Fibroblast of pulmonary artery (primary cell): ENCODE measurements around the gene RNPC3.

ENCODE experiments used
- DNase-seq: peaks from one replicate; pipeline ENCODE4 v3.0.0-alpha.2; 2010; ENCODE audit warnings: low read depth
- H3K4me3 ChIP-seq: replicated peaks from 2 replicates; pipeline ENCODE4 v1.5.1; 2011; ENCODE audit warnings: low read depth, mild to moderate bottlenecking, control low read depth, low read length, moderate library complexity
- TF ChIP-seq, protein P1 (sequence below): IDR thresholded peaks from 2 replicates; pipeline ENCODE4 v1.5.1; 2011; ENCODE audit warnings: mild to moderate bottlenecking, control low read depth, low read length, inconsistent platforms; ENCODE audit errors: missing control alignments

RNPC3 gene, protein sequence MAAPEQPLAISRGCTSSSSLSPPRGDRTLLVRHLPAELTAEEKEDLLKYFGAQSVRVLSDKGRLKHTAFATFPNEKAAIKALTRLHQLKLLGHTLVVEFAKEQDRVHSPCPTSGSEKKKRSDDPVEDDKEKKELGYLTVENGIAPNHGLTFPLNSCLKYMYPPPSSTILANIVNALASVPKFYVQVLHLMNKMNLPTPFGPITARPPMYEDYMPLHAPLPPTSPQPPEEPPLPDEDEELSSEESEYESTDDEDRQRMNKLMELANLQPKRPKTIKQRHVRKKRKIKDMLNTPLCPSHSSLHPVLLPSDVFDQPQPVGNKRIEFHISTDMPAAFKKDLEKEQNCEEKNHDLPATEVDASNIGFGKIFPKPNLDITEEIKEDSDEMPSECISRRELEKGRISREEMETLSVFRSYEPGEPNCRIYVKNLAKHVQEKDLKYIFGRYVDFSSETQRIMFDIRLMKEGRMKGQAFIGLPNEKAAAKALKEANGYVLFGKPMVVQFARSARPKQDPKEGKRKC

DNA sequence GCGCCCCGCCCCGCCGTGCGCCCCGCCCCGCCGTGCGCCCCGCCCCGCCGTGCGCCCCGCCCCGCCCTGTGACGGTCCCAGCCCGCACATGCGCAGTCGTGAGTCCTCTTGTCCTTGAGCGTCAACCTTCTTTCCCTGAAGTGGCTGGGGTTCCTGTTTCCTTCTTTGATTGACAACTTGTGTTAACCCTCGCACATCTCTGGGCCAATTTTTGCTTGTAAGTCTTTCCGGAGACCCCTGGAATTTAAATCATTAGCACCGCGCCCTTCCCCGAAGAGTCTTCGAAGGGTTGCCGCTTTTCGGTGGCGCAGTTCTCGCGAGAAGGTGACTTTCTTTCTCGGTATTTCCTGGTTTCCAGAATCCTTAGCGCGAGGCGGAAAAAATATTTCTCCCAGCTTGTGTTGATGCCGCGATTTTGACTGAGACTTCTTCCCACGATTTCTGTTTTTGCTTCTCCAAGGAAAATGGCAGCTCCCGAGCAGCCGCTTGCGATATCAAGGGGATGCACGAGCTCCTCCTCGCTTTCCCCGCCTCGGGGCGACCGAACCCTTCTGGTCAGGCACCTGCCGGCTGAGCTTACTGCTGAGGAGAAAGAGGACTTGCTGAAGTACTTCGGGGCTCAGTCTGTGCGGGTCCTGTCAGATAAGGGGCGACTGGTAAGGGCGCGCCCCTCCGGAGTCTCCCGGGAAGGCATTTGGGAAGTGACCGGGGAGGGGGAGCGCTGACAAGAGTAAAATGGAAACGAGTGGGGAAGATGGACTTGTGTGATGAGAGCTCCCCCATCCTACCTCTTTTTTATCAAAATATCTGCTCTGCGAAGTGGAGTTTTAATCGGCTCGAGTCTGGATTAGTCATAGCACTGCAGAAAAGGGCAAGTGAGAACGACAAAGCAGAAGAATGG, at the start of gene RNPC3:
Gene RNPC3 (plus strand): TSS at position 93 of the 901 bp plus-strand sequence. CDS start 372 bp downstream, at position 465.
- TF ChIP-seq, protein P1, sequence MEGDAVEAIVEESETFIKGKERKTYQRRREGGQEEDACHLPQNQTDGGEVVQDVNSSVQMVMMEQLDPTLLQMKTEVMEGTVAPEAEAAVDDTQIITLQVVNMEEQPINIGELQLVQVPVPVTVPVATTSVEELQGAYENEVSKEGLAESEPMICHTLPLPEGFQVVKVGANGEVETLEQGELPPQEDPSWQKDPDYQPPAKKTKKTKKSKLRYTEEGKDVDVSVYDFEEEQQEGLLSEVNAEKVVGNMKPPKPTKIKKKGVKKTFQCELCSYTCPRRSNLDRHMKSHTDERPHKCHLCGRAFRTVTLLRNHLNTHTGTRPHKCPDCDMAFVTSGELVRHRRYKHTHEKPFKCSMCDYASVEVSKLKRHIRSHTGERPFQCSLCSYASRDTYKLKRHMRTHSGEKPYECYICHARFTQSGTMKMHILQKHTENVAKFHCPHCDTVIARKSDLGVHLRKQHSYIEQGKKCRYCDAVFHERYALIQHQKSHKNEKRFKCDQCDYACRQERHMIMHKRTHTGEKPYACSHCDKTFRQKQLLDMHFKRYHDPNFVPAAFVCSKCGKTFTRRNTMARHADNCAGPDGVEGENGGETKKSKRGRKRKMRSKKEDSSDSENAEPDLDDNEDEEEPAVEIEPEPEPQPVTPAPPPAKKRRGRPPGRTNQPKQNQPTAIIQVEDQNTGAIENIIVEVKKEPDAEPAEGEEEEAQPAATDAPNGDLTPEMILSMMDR = no peak
- DNase-seq = peak; percentile 96
- peak within 1 kb of the TSS; percentile 89 for H3K4me3 ChIP-seq

DNA sequence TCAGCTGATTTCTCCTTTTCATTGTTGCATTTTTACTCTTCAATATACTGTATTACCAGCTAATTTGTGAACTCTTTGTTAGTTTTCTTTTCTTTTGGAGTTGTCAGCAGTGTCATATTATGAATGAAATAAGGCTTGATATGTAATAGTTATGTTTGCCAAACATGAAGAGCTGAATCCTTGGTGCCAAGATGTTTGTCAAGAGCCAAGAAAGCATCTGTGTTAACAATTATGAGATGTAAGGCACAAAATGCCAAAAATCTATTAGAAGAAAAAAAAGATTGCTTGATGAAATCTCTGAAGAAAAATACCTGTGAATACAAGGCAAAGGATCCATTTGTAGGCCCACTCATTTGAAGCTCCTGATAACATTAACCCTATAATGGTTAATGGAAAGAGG, 48.4 kb upstream of the RNPC3 start:
- H3K4me3 ChIP-seq = no peak overlapping the region
- TF ChIP-seq, protein P1 = no peak
- no peak for DNase-seq

DNA sequence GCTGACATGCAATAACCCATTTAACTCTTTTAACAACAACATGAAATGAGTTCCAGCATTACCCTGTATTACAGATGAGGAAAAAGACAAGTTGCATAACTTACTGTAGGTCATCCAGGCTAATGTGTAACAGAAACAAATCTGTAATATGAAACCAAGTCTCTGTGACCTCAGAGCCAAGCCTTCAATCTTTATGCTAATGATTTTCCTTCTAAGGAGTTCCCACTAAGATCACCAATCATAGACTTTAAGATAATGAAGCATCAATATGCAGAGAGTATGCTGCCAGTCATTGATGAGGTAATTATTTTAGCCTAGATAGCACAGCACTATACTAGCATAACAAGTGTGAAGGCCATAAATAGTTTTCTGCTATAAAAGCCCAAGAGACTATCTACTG, 35.6 kb upstream of the RNPC3 start:
- TF ChIP-seq, protein P1 = no peak
- peak; percentile 7 for DNase-seq
- H3K4me3 ChIP-seq = no peak overlapping the region

GRCh38 chr1:103492003-103492625, 33.4 kb upstream of the RNPC3 start:
- TF ChIP-seq, protein P1 = no peak
- DNase-seq = peak; percentile 31
- no peak overlapping the region for H3K4me3 ChIP-seq

DNA sequence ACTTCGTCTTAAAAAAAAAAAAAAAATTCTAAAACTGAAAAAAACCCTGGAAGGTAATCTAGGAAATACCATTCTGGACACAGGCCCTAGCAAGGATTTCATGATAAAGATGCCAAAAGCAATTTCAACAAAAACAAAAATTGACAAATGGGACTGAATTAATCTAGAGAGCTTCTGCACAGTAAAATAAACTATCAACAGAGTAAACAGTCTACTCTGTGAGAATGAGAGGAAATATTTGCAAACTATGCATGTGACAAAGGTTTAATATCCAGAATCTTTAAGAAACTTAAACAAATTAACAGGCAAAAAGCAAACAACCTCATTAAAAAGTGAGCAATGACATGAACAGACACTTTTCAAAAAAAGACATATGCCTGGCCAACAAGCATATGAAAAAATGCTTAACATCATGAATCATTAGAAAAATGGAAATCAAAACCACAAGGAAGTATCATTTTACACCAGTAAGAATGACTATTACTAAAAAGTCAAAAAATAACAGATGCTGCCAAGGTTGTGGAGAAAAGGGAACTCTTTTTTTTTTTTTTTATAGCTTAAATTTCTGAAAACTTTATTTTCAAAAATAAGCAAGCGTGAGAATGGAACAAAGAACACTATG, 29.4 kb upstream of the RNPC3 start:
- peak; percentile 41 for DNase-seq
- TF ChIP-seq, protein P1 = no peak
- no peak overlapping the region for H3K4me3 ChIP-seq

GRCh38 chr1:103497404-103497803, 28.1 kb upstream of the RNPC3 start:
- no peak overlapping the region for H3K4me3 ChIP-seq
- TF ChIP-seq, protein P1 = no peak
- DNase-seq = no peak
